Karpas-422 (cell line): Measurements from ENCODE around the gene LRRC46. TPM values are rescaled to one million over a fixed set of nuclear protein-coding genes. Genes with fewer than 3 reads are reported as not detected.

ENCODE experiments used
- DNase-seq: peaks from one replicate; pipeline ENCODE4 v3.0.0-alpha.2; 2015
- H2AFZ ChIP-seq: fragments of 200-600 bp; sonication (generic); 2 replicates; pipeline ENCODE4 v1.6.1; 2014; ENCODE audit warnings: antibody characterized with exemption, low read length, mixed read lengths
- H3K27ac ChIP-seq: fragments of 200-600 bp; sonication (generic); 2 replicates; pipeline ENCODE4 v1.5.1; 2014; ENCODE audit warnings: mild to moderate bottlenecking, low read length, moderate library complexity
- H3K27me3 ChIP-seq: fragments of 200-600 bp; sonication (generic); 2 replicates; pipeline ENCODE4 v1.6.1; 2014; ENCODE audit warnings: low read length, mixed read lengths
- H3K36me3 ChIP-seq: fragments of 200-600 bp; sonication (generic); 2 replicates; pipeline ENCODE4 v1.6.1; 2014; ENCODE audit warnings: low read length, mixed read lengths; ENCODE audit not compliant: insufficient read depth
- H3K4me1 ChIP-seq: fragments of 200-600 bp; sonication (generic); 2 replicates; pipeline ENCODE4 v1.6.1; 2014; ENCODE audit warnings: mild to moderate bottlenecking, low read length, mixed read lengths
- H3K4me2 ChIP-seq: fragments of 200-600 bp; sonication (generic); 2 replicates; pipeline ENCODE4 v1.6.1; 2014; ENCODE audit warnings: low read length, low read depth, mild to moderate bottlenecking; ENCODE audit not compliant: poor library complexity, severe bottlenecking
- H3K4me3 ChIP-seq: fragments of 200-600 bp; sonication (generic); 2 replicates; pipeline ENCODE4 v1.5.1; 2014; ENCODE audit warnings: mild to moderate bottlenecking, antibody characterized with exemption, low read length, mixed read lengths
- H3K79me2 ChIP-seq: fragments of 200-600 bp; sonication (generic); 2 replicates; pipeline ENCODE4 v1.6.1; 2014; ENCODE audit warnings: mild to moderate bottlenecking, low read length, mixed read lengths
- H3K9ac ChIP-seq: fragments of 200-600 bp; sonication (generic); 2 replicates; pipeline ENCODE4 v1.6.0; 2014; ENCODE audit warnings: low read length
- H3K9me2 ChIP-seq: fragments of 200-600 bp; sonication (generic), shearing (Covaris generic); replicated peaks from 2 replicates; pipeline ENCODE4 v1.6.0; 2014; ENCODE audit warnings: mild to moderate bottlenecking, low read length, moderate library complexity; ENCODE audit not compliant: insufficient read depth
- H3K9me3 ChIP-seq: fragments of 300-700, 200-600 bp; sonication (generic); 2 replicates; pipeline ENCODE4 v1.6.1; 2014; ENCODE audit warnings: low read length, mixed read lengths
- H4K20me1 ChIP-seq: fragments of 200-600 bp; sonication (generic); 2 replicates; pipeline ENCODE4 v1.6.1; 2014; ENCODE audit warnings: mild to moderate bottlenecking, antibody characterized with exemption, low read length, low read depth; ENCODE audit not compliant: insufficient read depth
- total RNA-seq: library from RNA; depleted of rRNA; stranded (reverse); fragments of >200 nt; shearing (Covaris generic); gene quantifications from 2 replicates; pipeline ENCODE4 v1.2.3, GENCODE V29; 2014; ENCODE audit warnings: low replicate concordance

Gene LRRC46
- total RNA-seq, 1 experiment from 2014 or later, result not detected

DNA sequence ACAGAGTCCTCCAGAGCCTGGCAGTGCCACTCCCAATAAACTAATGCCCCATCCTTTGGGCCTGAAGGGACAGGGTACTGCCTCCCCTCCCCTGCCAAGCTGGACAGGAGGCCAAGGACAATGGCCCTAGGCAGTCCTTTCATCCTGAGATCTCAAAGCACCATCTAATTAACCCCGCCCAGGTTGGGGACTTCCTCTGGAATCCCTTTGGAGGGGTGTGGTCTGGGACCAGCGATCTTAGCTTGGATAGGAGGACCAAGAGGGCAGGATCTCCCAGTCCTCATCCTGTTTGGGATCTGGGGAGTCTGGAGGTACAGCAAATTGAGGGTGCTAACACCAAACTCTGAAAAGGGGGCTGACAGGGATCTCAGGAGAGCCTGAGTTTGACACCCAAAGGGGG is 37.6 kb downstream of the LRRC46 start:
- H3K4me3 ChIP-seq, result no peak overlapping the region
- no peaks in the 10 kb centered on the region for H3K4me1 ChIP-seq
- no peak overlapping the region for H3K4me2 ChIP-seq
- DNase-seq, result no peak
- H2AFZ ChIP-seq, result no peak overlapping the region
- H4K20me1 ChIP-seq, result no peaks in the 10 kb centered on the region
- H3K27me3 ChIP-seq, result no peaks in the 10 kb centered on the region
- no peak overlapping the region for H3K27ac ChIP-seq
- no peaks in the 10 kb centered on the region for H3K79me2 ChIP-seq
- H3K9me2 ChIP-seq, result no peaks in the 10 kb centered on the region
- H3K36me3 ChIP-seq, result no peaks in the 10 kb centered on the region
- no peak overlapping the region for H3K9ac ChIP-seq
- H3K9me3 ChIP-seq, result no peaks in the 10 kb centered on the region

DNA sequence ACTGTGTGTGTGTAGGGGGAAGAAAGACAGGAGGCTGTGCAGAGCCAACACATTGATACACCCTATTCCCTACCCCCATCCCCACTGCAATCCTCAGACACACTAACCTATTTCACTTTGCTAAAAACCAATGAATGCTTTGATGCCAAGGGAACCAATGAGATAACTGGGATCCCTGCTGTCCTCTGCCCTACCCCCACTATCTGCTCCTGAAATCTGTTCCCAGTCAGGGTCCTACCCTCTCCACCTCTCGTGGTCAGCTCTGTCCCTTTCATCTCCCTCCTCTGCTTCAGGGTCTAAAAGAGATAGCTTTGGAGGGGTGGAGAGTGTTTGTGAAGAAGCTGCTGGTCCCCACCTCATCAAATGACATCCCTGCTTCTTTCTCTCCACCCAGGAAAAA is 38.6 kb downstream of the LRRC46 start:
- DNase-seq, result no peak
- H3K36me3 ChIP-seq, result no peaks in the 10 kb centered on the region
- peaks cover 7% of the 10 kb centered on the region for H3K4me1 ChIP-seq
- no peaks in the 10 kb centered on the region for H3K9me3 ChIP-seq
- no peaks in the 10 kb centered on the region for H4K20me1 ChIP-seq
- H2AFZ ChIP-seq, result no peak overlapping the region
- no peak overlapping the region for H3K9ac ChIP-seq
- H3K27me3 ChIP-seq, result no peaks in the 10 kb centered on the region
- H3K4me2 ChIP-seq, result no peak overlapping the region
- no peaks in the 10 kb centered on the region for H3K9me2 ChIP-seq
- no peaks in the 10 kb centered on the region for H3K79me2 ChIP-seq
- no peak overlapping the region for H3K27ac ChIP-seq
- H3K4me3 ChIP-seq, result no peak overlapping the region

DNA sequence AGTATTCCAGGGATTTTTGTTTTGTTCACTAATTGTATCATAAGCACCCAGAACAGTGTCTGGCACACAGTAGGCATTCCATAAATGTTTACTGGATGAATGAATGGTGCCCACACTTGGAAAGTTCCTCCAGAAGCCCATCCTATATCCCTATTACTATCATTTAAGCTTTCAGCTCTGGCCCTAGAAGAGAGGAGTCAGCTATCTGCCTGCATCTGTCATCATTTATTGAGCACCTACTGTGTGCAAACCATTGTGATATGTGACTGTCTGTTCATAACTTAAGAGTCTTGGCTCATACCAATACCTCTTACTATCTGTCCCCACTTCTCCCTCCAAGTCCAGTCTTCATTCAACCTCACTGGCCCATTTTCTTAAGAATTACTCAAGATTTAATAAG is 39.6 kb downstream of the LRRC46 start:
- H3K27ac ChIP-seq, result no peak overlapping the region
- H2AFZ ChIP-seq, result no peak overlapping the region
- H3K9ac ChIP-seq, result no peak overlapping the region
- no peak for DNase-seq
- no peaks in the 10 kb centered on the region for H3K36me3 ChIP-seq
- H3K4me2 ChIP-seq, result no peak overlapping the region
- peaks cover 14% of the 10 kb centered on the region for H3K4me1 ChIP-seq
- H3K9me2 ChIP-seq, result no peaks in the 10 kb centered on the region
- no peaks in the 10 kb centered on the region for H3K27me3 ChIP-seq
- H4K20me1 ChIP-seq, result no peaks in the 10 kb centered on the region
- H3K4me3 ChIP-seq, result no peak overlapping the region
- H3K9me3 ChIP-seq, result no peaks in the 10 kb centered on the region
- H3K79me2 ChIP-seq, result no peaks in the 10 kb centered on the region

DNA sequence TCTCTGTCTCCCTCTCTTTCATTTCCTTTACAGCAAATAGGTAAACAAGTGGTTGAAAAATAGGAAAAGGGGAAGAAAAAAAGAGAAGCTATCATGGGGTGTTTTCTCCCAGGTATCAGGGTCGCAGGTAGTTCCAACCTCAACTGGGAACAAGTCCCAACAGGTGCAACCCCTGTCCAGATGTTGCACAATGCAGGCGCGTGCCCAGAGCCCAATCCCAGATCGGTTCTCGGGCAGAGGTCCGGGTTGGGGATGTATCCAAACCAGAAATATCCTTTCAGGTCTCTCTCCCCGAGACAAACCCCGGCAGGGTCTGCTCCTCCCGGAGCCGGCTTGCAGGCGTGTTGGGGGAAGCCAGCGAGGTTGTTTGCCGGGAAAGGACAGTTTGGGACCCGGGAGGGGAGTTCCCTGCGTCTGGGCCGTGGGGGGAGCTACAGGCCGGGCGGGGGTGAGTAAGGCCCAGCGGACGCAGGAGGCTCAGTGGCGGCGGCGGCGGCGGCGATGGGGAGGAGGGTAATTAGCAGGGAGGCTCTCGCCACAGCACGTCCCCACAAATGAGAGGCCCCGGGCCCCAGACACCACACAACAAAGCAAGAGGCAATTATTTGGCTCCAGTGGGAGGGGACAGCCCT is 40.7 kb downstream of the LRRC46 start:
- Histone ChIP-seq H4K20me1 (no peaks in the 10 kb centered on the region), H2AFZ (no peak overlapping the region), H3K36me3 (no peaks in the 10 kb centered on the region), H3K9ac (no peak overlapping the region), H3K4me3 (no peak overlapping the region), H3K4me1 (peaks cover 14% of the 10 kb centered on the region), H3K9me2 (no peaks in the 10 kb centered on the region), H3K27ac (no peak overlapping the region), H3K79me2 (no peaks in the 10 kb centered on the region), H3K4me2 (no peak overlapping the region), H3K9me3 (no peaks in the 10 kb centered on the region), H3K27me3 (no peaks in the 10 kb centered on the region)
- DNase-seq, result no peak

- no peaks in the 10 kb centered on the region for H3K27me3 ChIP-seq
These were observed 41.2 kb downstream of the LRRC46 start for GRCh38 chr17:47872651-47873161.

DNA sequence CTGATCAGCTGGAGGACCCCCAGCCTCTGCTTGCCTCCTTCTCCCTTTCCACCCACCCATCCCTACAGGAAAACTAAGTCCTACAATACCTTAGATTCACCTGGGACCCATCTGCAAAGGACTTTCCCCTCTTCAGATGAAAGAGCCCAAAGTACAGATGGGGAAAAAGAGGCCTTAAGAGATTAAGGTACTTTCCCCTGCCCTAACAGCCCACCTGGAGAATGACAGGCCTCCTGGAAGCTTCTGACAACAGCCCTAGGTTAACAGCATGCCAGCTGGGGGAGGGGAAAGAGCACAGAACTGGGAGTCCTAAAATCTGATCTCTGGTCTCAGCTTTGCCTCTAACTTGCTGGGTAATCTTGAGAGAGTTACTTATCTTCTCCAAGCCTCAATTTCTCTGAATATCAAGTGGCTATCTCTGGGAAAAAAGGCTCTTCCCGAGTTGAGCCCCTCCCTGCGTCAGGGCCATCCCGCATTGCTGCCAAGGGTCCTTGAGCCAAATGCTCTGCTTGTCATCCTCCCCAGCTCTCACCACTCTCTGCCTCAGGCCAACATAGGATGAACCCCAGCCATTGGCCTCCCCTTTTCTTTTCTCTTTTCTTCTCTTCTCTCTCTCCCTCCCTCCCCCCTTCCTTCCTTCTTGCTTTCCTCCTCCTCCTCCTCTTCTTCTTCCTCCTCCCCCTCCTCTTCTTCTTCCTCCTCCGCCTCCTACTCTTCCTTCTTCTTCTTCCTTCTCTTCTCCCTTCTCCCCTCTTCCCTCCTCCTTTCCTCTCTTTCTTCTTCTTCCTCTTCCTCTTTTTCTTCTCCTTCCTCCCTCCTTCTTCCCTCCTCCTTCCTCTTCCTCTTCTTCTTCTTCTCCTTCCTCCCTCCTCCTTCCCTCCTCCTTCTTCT is 42.0 kb downstream of the LRRC46 start:
- Histone ChIP-seq H3K9me2 (no peaks in the 10 kb centered on the region), H3K36me3 (no peaks in the 10 kb centered on the region), H3K27ac (no peak overlapping the region), H3K9ac (no peak overlapping the region), H3K9me3 (no peaks in the 10 kb centered on the region), H2AFZ (no peak overlapping the region), H3K27me3 (no peaks in the 10 kb centered on the region), H3K79me2 (no peaks in the 10 kb centered on the region), H3K4me1 (peaks cover 14% of the 10 kb centered on the region), H4K20me1 (no peaks in the 10 kb centered on the region), H3K4me2 (no peak overlapping the region), H3K4me3 (no peak overlapping the region)
- DNase-seq, result no peak

More at GRCh38 chr17:47872651-47873161, 41.2 kb downstream of the LRRC46 start:
- H3K9me2 ChIP-seq, result no peaks in the 10 kb centered on the region
- H3K9ac ChIP-seq, result no peak overlapping the region
- DNase-seq, result no peak
- no peak overlapping the region for H3K4me2 ChIP-seq
- no peaks in the 10 kb centered on the region for H3K79me2 ChIP-seq
- no peaks in the 10 kb centered on the region for H4K20me1 ChIP-seq
- no peaks in the 10 kb centered on the region for H3K36me3 ChIP-seq
- H3K4me1 ChIP-seq, result peaks cover 14% of the 10 kb centered on the region
- no peak overlapping the region for H2AFZ ChIP-seq
- no peak overlapping the region for H3K27ac ChIP-seq
- H3K9me3 ChIP-seq, result no peaks in the 10 kb centered on the region
- H3K4me3 ChIP-seq, result no peak overlapping the region

DNA sequence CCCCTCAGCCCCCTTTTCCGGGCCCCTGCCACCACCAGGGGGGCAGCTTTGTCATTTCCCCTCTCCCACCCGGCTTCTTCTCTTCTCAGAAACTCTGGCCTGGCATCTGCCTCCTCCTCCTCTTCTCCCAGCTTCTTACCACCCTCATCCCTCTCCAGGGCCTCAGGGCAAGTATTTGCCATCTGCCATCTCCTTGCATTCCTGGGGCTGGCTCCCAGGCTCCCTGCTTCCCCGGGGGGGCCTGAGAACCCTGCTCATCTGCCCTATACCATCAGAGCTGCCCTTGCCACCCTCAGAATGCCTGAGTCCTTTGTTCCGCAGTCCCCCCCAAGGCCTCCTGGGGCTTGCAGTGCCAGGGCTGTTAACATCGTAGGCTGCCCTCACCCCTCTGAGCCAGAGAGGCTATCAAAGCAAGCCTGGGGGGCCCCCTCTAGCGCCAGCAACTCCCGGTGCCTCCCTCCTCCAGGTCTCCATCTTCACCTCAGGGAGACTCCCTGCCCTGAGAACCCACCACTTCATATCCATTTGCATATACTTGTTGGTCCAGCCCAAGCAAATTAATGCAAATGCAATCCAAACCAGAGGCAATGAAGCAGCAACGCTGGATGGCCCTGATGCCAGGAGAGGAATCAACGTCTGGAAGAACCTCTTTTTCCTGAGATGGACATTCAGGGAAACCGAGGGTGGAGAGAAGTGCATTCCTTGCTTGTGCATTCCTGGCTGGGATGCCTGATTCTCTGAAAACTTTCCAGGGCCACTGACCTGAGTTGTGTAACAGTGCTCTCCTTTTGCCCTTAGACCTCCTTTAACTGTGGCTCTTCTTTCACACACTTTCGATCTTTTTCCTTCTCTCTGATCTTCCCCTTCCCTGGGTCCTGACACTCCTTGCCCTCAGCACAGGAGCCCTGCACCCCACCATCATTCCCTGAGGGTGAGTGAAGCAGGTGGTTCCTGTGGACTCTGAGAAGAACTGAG is 43.8 kb downstream of the LRRC46 start:
- no peak overlapping the region for H3K9ac ChIP-seq
- H2AFZ ChIP-seq, result no peak overlapping the region
- no peaks in the 10 kb centered on the region for H4K20me1 ChIP-seq
- no peak overlapping the region for H3K4me3 ChIP-seq
- H3K4me1 ChIP-seq, result peaks cover 14% of the 10 kb centered on the region
- H3K9me3 ChIP-seq, result no peaks in the 10 kb centered on the region
- H3K4me2 ChIP-seq, result peak overlapping the region; percentile 4
- H3K27ac ChIP-seq, result no peak overlapping the region
- no peaks in the 10 kb centered on the region for H3K79me2 ChIP-seq
- H3K36me3 ChIP-seq, result no peaks in the 10 kb centered on the region
- no peaks in the 10 kb centered on the region for H3K27me3 ChIP-seq
- no peaks in the 10 kb centered on the region for H3K9me2 ChIP-seq
- no peak for DNase-seq
